Ovary (tissue), 10 donors: ENCODE data around the gene PIK3R5. TPM values are rescaled to one million over a fixed set of nuclear protein-coding genes. Genes with fewer than 3 reads are reported as not detected.

Experiments used
- DNase-seq, 5 donors: peaks; one replicate each; pipeline ENCODE4 v3.0.0-alpha.2; 2019 to 2020
- H3K27ac ChIP-seq, 2 donors: fragments of 200-600 bp; one replicate each; pipeline versions ENCODE4 v1.5.1 to v1.8.0; 2019 to 2022
- H3K27me3 ChIP-seq: fragments of 200-600 bp; one replicate; pipeline ENCODE4 v1.8.0; 2022
- H3K36me3 ChIP-seq: fragments of 200-600 bp; sonication (generic); one replicate; pipeline ENCODE4 v1.5.1; 2019
- H3K4me1 ChIP-seq: one replicate; pipeline ENCODE4 v1.8.1; 2013; ENCODE audit warnings: mild to moderate bottlenecking, moderate library complexity; ENCODE audit not compliant: insufficient read depth
- H3K4me3 ChIP-seq: fragments of 200-600 bp; sonication (generic); one replicate; pipeline ENCODE4 v1.5.1; 2017
- H3K9me3 ChIP-seq, 2 donors: fragments of 200-600 bp in 1 of 2; sonication (generic) in 1 of 2; one replicate each; pipeline versions ENCODE4 v1.5.1 to v1.8.1; 2013 to 2019; ENCODE audit warnings: mild to moderate bottlenecking in 1 of 2, moderate library complexity in 1 of 2
- EP300 ChIP-seq: sonication (generic); formaldehyde crosslinking; IDR thresholded peaks from one replicate; pipeline ENCODE4 v1.6.1; 2017; ENCODE audit warnings: antibody characterized with exemption
- POLR2A ChIP-seq: fragments of 450-650 bp; IDR thresholded peaks from one replicate; pipeline ENCODE4 v1.6.1; 2017; ENCODE audit warnings: antibody characterized with exemption, mild to moderate bottlenecking, moderate library complexity
- WGBS, 3 donors: extraction: QIAGEN DNeasy Blood & Tissue Kit in 1 of 3; methylation state at CpG; one replicate each; pipeline versions ENCODE4 v1.1.5 to v1.1.7; 2013 to 2017; 5-methylcytosine and 5-hydroxymethylcytosine counted together
- intact Hi-C, 4 donors: fragments of 100-400 bp; cut with DNase I; formaldehyde crosslinking; loops; one replicate each; pipeline versions ENCODE4 v1.11.0 to v1.15.1; 2022 to 2023
- long read RNA-seq, 3 donors: library from polyadenylated mRNA in 2 of 3; unstranded in 2 of 3; transcript quantifications; one replicate each; pipeline ENCODE4 v2.0.0 and lab custom pipeline, GENCODE V29; 2021 to 2026
- polyA plus RNA-seq, 2 donors: library from polyadenylated mRNA; stranded (reverse); fragments of 200-250 nt in 1 of 2; fragments of 350-450 nt in 1 of 2; fragmentation: Illumina TruSeq in 1 of 2; extraction: RNeasy Lipid Tissue Mini Kit (QIAGEN cat#74804) in 1 of 2; gene quantifications; one replicate each; pipeline ENCODE4 v1.2.3, GENCODE V29; 2013 to 2014
- total RNA-seq, 7 donors: library from RNA; depleted of rRNA in 2 of 7; stranded (reverse); fragments of >200 nt in 2 of 7; fragmentation: NEBNext Ultra II Directional in 3 of 7; extraction: Animal tissue kit (Norgen Biotek cat#: 25700) in 3 of 7; gene quantifications; one replicate each; pipeline versions ENCODE4 v1.1.0 to v1.2.4, GENCODE V29; 2016 to 2023
- TF ChIP-seq, protein P1 (sequence below), 3 donors: fragments of 450-650 bp in 2 of 3; fragments of 200-600 bp in 1 of 3; IDR thresholded peaks; one replicate each; pipeline versions ENCODE4 v1.5.1 to v1.8.0; 2016 to 2022; ENCODE audit warnings: antibody characterized with exemption in 3 of 3, mild to moderate bottlenecking in 1 of 3
- donor health status: DM: no; HTN: no; CAD: no; lungs with moderate emphysema.
- donor health status: DM: no; HTN: no; CAD: no.
- donor health status: Bipolar disorder and iron deficiency.
- donor health status: DM: yes; HTN: yes; CAD: no.
- donor health status: DM: no; HTN: no; CAD: no.
- donor health status: DM: yes; HTN: yes; CAD: no.

The PIK3R5 gene, protein sequence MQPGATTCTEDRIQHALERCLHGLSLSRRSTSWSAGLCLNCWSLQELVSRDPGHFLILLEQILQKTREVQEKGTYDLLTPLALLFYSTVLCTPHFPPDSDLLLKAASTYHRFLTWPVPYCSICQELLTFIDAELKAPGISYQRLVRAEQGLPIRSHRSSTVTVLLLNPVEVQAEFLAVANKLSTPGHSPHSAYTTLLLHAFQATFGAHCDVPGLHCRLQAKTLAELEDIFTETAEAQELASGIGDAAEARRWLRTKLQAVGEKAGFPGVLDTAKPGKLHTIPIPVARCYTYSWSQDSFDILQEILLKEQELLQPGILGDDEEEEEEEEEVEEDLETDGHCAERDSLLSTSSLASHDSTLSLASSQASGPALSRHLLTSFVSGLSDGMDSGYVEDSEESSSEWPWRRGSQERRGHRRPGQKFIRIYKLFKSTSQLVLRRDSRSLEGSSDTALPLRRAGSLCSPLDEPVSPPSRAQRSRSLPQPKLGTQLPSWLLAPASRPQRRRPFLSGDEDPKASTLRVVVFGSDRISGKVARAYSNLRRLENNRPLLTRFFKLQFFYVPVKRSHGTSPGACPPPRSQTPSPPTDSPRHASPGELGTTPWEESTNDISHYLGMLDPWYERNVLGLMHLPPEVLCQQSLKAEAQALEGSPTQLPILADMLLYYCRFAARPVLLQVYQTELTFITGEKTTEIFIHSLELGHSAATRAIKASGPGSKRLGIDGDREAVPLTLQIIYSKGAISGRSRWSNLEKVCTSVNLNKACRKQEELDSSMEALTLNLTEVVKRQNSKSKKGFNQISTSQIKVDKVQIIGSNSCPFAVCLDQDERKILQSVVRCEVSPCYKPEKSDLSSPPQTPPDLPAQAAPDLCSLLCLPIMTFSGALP
- total RNA-seq: 1 to 10 TPM; 1.3 to 8.9 (median 3.7) TPM
- polyA plus RNA-seq: 1 to 10 TPM in 1 of 2 donors, under 1 TPM in 1; 0.86 to 3.8 TPM
- long read RNA-seq, donor 1, partial matches to known transcripts: 0 of 1 reads
- long read RNA-seq, donor 1, other reads (novel, unspliced or antisense): 1 of 1 reads
- long read RNA-seq, donor 2: 0 reads
- long read RNA-seq, donor 3, full-length matches to known transcripts: 2 of 8 reads
- long read RNA-seq, donor 3, partial matches to known transcripts: 5 of 8 reads
- long read RNA-seq, donor 3, other reads (novel, unspliced or antisense): 1 of 8 reads

DNA sequence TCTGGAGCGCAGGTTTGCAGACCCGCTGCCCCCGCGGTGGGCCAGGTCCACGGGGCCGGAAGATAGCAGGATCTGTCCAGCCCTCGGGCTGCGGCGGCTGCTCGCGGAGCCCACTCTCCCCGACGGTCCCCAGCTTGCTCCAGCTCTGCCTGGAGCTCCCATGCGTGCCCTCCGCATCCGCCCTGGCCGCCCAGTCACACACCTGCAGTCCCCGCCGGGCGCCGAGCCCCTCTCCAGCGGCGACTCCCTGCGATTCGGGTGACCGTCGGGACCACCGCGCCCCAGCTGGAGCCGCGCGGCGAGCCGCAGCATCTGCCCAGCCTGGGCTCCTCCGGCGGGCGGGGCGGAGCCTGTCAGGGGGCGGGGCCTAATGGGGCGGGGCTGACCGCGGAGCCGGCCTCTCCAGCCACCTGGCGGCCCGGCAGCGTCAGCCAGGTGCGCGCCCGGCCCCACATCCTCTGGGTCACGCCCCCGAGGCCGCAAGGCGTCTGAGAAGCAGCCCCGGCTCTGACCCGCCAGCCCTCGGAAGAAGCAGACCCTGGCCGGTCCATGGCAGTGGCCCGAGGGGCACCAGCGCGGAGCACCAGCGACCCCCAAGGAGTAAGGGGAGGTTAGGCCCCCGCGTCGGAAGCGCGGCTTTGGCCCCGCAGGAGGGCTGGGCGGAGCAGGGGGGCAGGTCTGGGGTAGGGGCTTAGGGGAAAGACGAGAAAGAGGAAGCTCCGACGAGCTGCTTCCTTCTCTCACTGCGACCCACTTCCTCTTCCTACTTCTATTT lies at the start of gene PIK3R5:
Gene PIK3R5 (minus strand): TSS at position 314 of the 775 bp plus-strand sequence. CDS start 54,213 bp downstream, outside the sequence.
- peak within 1 kb of the TSS; percentile 18 for H3K4me3 ChIP-seq
- H3K27ac ChIP-seq: no peak within 1 kb of the TSS
- WGBS, 3 donors: 2 to 3% (median 2%) methylated on average over 36 to 72 of the region's 72 CpGs
- intact Hi-C loops: no loop called here
- no peaks in the 10 kb centered on the region for H3K27me3 ChIP-seq
- no peaks in the 10 kb centered on the region for H3K4me1 ChIP-seq
- no peaks in the 10 kb centered on the region for H3K36me3 ChIP-seq
- H3K9me3 ChIP-seq: no peaks in the 10 kb centered on the region
- DNase-seq: peak in 1 of 5 donors; percentile 36
- TF ChIP-seq POLR2A (no peak), EP300 (no peak)
- TF ChIP-seq, protein P1, sequence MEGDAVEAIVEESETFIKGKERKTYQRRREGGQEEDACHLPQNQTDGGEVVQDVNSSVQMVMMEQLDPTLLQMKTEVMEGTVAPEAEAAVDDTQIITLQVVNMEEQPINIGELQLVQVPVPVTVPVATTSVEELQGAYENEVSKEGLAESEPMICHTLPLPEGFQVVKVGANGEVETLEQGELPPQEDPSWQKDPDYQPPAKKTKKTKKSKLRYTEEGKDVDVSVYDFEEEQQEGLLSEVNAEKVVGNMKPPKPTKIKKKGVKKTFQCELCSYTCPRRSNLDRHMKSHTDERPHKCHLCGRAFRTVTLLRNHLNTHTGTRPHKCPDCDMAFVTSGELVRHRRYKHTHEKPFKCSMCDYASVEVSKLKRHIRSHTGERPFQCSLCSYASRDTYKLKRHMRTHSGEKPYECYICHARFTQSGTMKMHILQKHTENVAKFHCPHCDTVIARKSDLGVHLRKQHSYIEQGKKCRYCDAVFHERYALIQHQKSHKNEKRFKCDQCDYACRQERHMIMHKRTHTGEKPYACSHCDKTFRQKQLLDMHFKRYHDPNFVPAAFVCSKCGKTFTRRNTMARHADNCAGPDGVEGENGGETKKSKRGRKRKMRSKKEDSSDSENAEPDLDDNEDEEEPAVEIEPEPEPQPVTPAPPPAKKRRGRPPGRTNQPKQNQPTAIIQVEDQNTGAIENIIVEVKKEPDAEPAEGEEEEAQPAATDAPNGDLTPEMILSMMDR (IDR thresholded peaks at IDR 0.05): no peak

DNA sequence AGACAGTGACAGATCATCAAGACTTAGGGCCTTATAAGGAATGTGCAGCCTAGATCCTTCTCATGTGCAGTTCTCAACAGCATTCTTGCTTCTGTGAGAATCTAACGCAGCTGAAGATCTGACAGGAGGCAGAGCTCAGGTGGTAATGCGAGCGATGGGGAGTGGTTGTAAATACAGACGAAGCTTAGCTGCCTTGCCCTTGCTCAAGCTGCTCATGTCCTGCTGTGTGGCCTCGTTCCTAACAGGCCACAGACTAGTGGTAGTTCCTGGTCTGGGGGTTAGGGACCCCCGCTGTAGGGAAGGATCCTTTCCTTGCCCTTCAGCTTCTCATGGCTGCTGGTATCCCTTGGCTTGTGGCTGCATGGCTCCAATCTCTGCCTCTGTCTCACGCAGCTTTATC lies 45.5 kb upstream of the PIK3R5 start:
- Histone ChIP-seq H3K4me1 (no peaks in the 10 kb centered on the region), H3K27ac (no peak overlapping the region), H3K36me3 (no peaks in the 10 kb centered on the region), H3K9me3 (no peaks in the 10 kb centered on the region), H3K27me3 (no peaks in the 10 kb centered on the region), H3K4me3 (no peak overlapping the region)
- intact Hi-C loops: no loop called here
- DNase-seq: no peak
- TF ChIP-seq EP300 (no peak), POLR2A (no peak)
- TF ChIP-seq, protein P1 (IDR thresholded peaks at IDR 0.05): no peak
- 85 to 90% (median 88%) methylated on average over 7 of the region's 7 CpGs for WGBS, 3 donors

DNA sequence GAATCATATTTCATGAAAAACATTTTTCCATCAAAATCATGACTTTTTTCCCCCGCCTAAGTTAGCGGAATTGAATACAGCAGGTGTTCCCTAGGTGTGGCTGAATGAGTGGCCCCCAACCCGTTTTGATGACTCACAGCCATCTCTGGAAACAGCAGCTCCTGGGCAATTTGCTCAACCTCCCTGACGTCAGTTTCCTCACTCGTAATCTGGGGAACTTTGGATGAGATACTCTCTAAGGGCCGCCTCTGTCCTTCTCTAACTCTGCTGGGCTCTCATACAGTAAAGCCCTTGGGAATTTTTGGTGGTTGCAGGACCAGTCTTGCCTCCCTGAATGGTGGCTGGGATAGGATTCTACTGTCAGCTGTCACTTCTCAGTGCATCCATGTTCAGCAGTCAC lies 44.2 kb upstream of the PIK3R5 start:
- Histone ChIP-seq H3K36me3 (no peaks in the 10 kb centered on the region), H3K4me3 (no peak overlapping the region), H3K4me1 (no peaks in the 10 kb centered on the region), H3K27ac (no peak overlapping the region), H3K27me3 (no peaks in the 10 kb centered on the region), H3K9me3 (no peaks in the 10 kb centered on the region)
- no peak for DNase-seq
- TF ChIP-seq, protein P1 (IDR thresholded peaks at IDR 0.05): no peak
- TF ChIP-seq EP300 (no peak), POLR2A (no peak)
- 44 to 54% (median 54%) methylated on average over 6 of the region's 6 CpGs for WGBS, 3 donors
- intact Hi-C loops: loop anchor here in 1 of 4 donors (10.0 kb wide), 1 partner anchor 65 kb away; no protein-coding TSS in a partner anchor
